LNCaP clone FGC (cell line): ENCODE results near the gene PRRX1.

ENCODE experiments used
- DNase-seq: peaks from one replicate; pipeline ENCODE4 v3.0.0-alpha.2; 2011; ENCODE audit warnings: low read depth
- H3K4me3 ChIP-seq: 2 replicates; pipeline ENCODE4 v1.5.1; 2011; ENCODE audit warnings: mild to moderate bottlenecking, low read depth, low read length, control low read depth
- TF ChIP-seq, protein P1 (sequence below): IDR thresholded peaks from 2 replicates; pipeline ENCODE4 v1.5.1; 2012; ENCODE audit warnings: mild to moderate bottlenecking; ENCODE audit not compliant: control insufficient read depth, insufficient read depth; ENCODE audit errors: extremely low read depth

The PRRX1 gene

DNA sequence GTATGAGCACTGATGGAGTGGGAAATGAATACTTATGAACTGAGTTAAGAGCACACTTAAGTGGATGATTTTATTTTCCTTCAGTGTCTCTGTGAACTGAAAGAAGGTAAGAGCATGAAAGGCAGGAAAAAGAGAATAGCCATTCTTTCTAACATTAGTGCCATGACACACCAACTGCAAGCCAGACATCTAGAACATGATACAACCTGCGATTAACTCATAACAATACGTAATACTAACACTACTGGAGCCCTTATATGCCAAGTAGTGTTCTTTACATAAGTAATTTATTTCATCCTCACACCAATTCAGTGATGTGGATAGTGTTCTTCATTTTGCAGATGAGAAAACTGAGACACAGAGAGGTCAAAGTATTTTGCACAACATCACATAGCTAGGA, 56.7 kb downstream of the PRRX1 start:
- TF ChIP-seq, protein P1, sequence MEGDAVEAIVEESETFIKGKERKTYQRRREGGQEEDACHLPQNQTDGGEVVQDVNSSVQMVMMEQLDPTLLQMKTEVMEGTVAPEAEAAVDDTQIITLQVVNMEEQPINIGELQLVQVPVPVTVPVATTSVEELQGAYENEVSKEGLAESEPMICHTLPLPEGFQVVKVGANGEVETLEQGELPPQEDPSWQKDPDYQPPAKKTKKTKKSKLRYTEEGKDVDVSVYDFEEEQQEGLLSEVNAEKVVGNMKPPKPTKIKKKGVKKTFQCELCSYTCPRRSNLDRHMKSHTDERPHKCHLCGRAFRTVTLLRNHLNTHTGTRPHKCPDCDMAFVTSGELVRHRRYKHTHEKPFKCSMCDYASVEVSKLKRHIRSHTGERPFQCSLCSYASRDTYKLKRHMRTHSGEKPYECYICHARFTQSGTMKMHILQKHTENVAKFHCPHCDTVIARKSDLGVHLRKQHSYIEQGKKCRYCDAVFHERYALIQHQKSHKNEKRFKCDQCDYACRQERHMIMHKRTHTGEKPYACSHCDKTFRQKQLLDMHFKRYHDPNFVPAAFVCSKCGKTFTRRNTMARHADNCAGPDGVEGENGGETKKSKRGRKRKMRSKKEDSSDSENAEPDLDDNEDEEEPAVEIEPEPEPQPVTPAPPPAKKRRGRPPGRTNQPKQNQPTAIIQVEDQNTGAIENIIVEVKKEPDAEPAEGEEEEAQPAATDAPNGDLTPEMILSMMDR, result no peak
- no peak for DNase-seq
- H3K4me3 ChIP-seq, result no peak overlapping the region

DNA sequence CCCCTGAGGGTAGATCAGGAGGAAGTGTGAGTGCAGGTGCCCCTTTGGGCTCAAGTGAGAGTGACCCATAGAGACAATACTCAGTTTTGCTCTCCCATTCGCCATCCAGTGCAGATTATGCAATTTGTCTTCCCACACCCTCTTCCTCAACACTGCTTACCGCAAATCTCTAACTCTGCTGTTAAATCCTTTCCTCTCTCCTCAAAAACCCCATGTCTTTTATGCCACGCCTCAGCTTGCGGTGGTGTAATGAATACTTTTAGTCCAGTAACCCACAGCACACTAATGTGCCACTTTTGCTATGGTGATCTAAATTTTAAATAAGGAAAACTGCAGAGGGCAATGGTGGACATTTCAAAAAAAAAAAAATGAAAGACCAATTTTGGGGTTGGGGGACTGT, 57.7 kb downstream of the PRRX1 start:
- H3K4me3 ChIP-seq, result no peak overlapping the region
- no peak for DNase-seq
- TF ChIP-seq, protein P1, result no peak

DNA sequence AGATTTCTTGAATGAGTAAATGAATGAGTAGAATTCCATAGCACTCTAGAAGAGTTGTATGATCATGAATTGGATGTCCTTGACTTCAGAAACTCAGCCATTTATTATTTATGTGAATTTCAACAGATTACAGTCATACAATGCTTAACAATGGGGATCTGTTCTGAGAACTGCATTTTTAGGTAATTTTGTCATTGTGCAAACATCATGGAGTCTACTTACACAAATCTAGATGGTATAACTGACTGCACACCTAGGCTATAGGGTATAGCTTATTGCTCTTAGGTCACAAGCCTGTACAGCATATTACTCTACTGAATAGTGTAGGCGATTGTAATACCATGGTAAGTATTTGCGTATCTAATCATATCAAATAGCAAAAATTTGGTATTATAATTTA, 59.6 kb downstream of the PRRX1 start:
- TF ChIP-seq, protein P1, result no peak
- DNase-seq, result no peak
- H3K4me3 ChIP-seq, result no peak overlapping the region

DNA sequence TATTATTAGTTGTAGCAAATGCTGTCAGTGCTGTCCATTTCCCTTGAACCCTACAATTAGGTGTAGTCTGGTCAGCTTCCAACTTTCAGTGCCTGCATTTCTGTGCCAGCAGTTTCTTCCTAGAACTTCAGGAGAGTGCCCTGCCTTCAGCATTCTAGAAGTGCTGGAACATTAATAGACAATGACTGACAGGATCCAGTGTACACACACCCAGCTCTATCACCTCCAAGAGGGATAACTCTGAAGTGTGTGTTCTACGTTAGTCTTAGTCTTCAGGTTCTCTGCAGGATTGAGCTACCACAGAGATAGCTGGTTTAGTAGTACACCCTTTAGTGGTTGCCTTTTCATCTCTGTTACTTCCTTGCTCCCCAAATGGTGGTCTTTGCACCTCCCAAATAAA, 61.4 kb downstream of the PRRX1 start:
- no peak for DNase-seq
- TF ChIP-seq, protein P1, result no peak
- H3K4me3 ChIP-seq, result no peak overlapping the region

DNA sequence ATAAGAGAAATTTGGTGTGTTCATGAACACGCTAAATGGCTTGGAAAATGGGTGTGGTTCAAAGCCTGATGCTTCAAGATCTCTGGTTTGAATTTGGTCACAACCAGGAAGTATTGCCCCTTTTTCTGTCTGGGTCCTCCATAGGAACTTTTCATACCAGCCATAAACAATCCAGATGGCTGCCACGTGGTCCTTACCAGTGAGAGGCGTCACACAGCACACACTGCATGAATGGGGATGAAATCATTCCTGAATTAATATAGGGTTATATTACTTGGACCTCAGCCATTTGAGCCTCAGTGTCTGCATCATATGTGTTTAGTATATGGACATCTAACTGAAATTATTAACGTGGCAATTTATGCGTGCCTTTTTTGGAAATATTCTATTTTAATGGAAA, 64.0 kb downstream of the PRRX1 start:
- no peak for DNase-seq
- TF ChIP-seq, protein P1, result no peak
- H3K4me3 ChIP-seq, result no peak overlapping the region

DNA sequence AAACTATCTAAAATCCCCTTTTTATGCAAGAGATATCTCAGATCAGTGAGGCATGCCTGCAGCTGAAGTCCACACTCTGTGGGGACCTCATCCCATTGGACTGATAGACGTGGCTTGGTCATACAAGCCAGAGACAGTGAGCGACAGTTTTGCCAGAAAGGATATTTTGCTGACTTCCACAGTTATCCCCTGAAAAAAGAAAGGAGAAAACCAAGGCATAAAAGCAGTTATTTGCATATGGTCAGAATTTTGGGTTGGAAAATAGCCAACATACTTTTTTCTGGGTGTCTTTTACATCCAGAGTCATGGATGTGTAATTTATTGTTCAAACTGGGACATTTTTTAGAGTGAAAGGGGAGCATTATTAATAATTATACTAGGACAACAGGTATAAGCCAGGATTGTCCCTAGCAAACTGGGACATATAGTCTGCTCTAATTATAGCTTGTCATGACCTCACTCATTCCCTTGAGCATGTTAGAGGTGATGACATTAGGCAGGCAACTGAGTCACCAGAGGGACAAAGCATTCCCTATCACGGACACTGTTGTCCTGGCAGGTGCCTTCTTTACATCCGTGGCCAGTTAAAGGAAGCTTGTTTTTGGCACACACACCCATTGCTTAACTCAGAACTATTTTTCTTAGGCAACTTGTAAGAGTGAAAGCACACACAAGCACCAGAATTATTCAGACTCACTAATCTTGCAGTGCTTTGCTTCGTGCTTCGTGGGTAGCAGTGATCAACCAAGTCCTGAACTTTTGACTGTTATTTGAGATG, 65.5 kb downstream of the PRRX1 start:
- no peak for DNase-seq
- TF ChIP-seq, protein P1, result no peak
- no peak overlapping the region for H3K4me3 ChIP-seq

DNA sequence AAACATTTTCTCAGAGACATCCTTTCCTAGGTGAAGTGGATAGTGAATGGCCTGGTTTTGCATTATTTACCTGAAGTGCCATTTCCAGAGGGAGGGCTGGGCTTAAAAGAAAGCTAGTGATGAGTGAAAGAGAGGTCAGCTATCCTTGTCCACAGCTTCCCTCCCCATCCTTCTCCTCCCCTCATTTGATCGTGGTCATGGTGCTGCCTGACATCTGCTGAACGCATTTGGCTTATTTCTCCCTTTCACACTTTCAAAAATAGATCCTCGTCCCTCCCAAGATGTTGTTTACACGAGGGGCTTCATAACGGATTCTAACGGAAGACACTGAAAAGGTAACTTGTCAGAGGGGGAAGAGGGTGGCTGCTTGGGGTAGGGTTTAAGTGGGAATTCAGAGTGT, 66.1 kb downstream of the PRRX1 start:
- no peak overlapping the region for H3K4me3 ChIP-seq
- TF ChIP-seq, protein P1, result no peak
- no peak for DNase-seq
